GM06990 (cell line): ENCODE results near the gene UBE2Q1.

ENCODE experiments used
- DNase-seq: peaks from one replicate; pipeline ENCODE4 v3.0.0-alpha.2; 2011; ENCODE audit not compliant: insufficient read length; ENCODE audit errors: extremely low read depth
- H3K27me3 ChIP-seq: replicated peaks from 2 replicates; pipeline ENCODE4 v1.6.0; 2011; ENCODE audit warnings: low read length; ENCODE audit not compliant: control insufficient read depth, insufficient read depth
- H3K36me3 ChIP-seq: 2 replicates; pipeline ENCODE4 v1.5.1; 2011; ENCODE audit warnings: low read length; ENCODE audit not compliant: control insufficient read depth, insufficient read depth
- H3K4me3 ChIP-seq: replicated peaks from 2 replicates; pipeline ENCODE4 v1.5.1; 2011; ENCODE audit warnings: low read depth, mild to moderate bottlenecking, control low read depth, low read length
- CTCF ChIP-seq: IDR thresholded peaks from 2 replicates; pipeline ENCODE4 v1.5.1; 2011; ENCODE audit warnings: low read length, control low read depth, mild to moderate bottlenecking, inconsistent platforms; ENCODE audit not compliant: insufficient read depth, poor library complexity, severe bottlenecking

UBE2Q1 gene

GRCh38 chr1:154599658-154600057 lies 41.2 kb upstream of the UBE2Q1 start:
- no peak overlapping the region for H3K4me3 ChIP-seq
- peaks cover 60% of the 10 kb centered on the region for H3K36me3 ChIP-seq
- no peak for DNase-seq
- no peak for TF ChIP-seq CTCF
- H3K27me3 ChIP-seq = no peaks in the 10 kb centered on the region

- DNase-seq = no peak
- Histone ChIP-seq H3K27me3 (no peaks in the 10 kb centered on the region), H3K4me3 (no peak overlapping the region), H3K36me3 (peaks cover 61% of the 10 kb centered on the region)
- TF ChIP-seq CTCF = no peak
These were observed 40.6 kb upstream of the UBE2Q1 start for GRCh38 chr1:154598871-154599635.

- H3K27me3 ChIP-seq = no peaks in the 10 kb centered on the region
- TF ChIP-seq CTCF = no peak
- no peak overlapping the region for H3K4me3 ChIP-seq
- peaks cover 50% of the 10 kb centered on the region for H3K36me3 ChIP-seq
- no peak for DNase-seq
These were observed 37.2 kb upstream of the UBE2Q1 start for GRCh38 chr1:154595621-154596020.

GRCh38 chr1:154594811-154595210 lies 36.3 kb upstream of the UBE2Q1 start:
- TF ChIP-seq CTCF = no peak
- no peak for DNase-seq
- H3K36me3 ChIP-seq = peaks cover 54% of the 10 kb centered on the region
- no peak overlapping the region for H3K4me3 ChIP-seq
- H3K27me3 ChIP-seq = no peaks in the 10 kb centered on the region

- no peak for TF ChIP-seq CTCF
- DNase-seq = no peak
- H3K36me3 ChIP-seq = peaks cover 53% of the 10 kb centered on the region
- H3K27me3 ChIP-seq = no peaks in the 10 kb centered on the region
- H3K4me3 ChIP-seq = no peak overlapping the region
These were observed 34.9 kb upstream of the UBE2Q1 start for GRCh38 chr1:154593390-154593789.

- Histone ChIP-seq H3K36me3 (peaks cover 49% of the 10 kb centered on the region), H3K27me3 (no peaks in the 10 kb centered on the region), H3K4me3 (no peak overlapping the region)
- no peak for TF ChIP-seq CTCF
- DNase-seq = no peak
These were observed 32.7 kb upstream of the UBE2Q1 start for GRCh38 chr1:154591206-154591605.
